Omental fat pad (tissue), 4 donors: Measurements from ENCODE around the gene WDR18. TPM values are rescaled to one million over a fixed set of nuclear protein-coding genes. Genes with fewer than 3 reads are reported as not detected.

ENCODE experiments used
- ATAC-seq: fragments of 150-250 bp; one replicate; pipeline ENCODE4 v1.9.1; 2016; ENCODE audit warnings: mild to moderate bottlenecking, moderate library complexity; ENCODE audit not compliant: low FRiP score
- DNase-seq: peaks from one replicate; pipeline ENCODE4 v3.0.0-alpha.2; 2019; ENCODE audit warnings: low spot score
- CTCF ChIP-seq, 3 donors: fragments of 450-650 bp; IDR thresholded peaks; one replicate each; pipeline ENCODE4 v1.5.1; 2016 to 2017; ENCODE audit warnings: antibody characterized with exemption in 3 of 3, mild to moderate bottlenecking in 3 of 3, moderate library complexity in 2 of 3
- small RNA-seq: library from RNA; depleted of rRNA; stranded (forward); fragments of <200 nt; gene quantifications from one replicate; pipeline ENCODE3, GENCODE V24; 2016
- total RNA-seq, 4 donors: library from RNA; depleted of rRNA; stranded (reverse); fragments of >200 nt; gene quantifications; one replicate each; pipeline ENCODE4 v1.1.0, GENCODE V29; 2016

Gene WDR18
- total RNA-seq, 4 donors from 2014 or later, result 22.8 to 69.4 (median 37.5) TPM

- no peak for ATAC-seq
- DNase-seq, result no peak
- no peak for TF ChIP-seq CTCF (IDR thresholded peaks at IDR 0.05)
Measured at GRCh38 chr19:1042689-1043511, 58.8 kb downstream of the WDR18 start.

Small RNAs within 50 kb of the gene (small RNA-seq; reads per million reads assigned to genes)
- gene RNU6-2, result not detected

Other genes starting within 250 kb of the WDR18 start
- 1 to 10 TPM in 3 of 4 donors, not detected in 1; 1.4 to 9.6 (median 3.2) TPM for gene MISP, start 233.2 kb upstream of the WDR18 start, total RNA-seq
- 100 to 1,000 TPM; 106 to 195 (median 137) TPM for gene PTBP1, start 186.9 kb upstream of the WDR18 start, total RNA-seq
- gene PLPPR3, start 162.4 kb upstream of the WDR18 start, total RNA-seq, result not detected
- gene AZU1, start 156.5 kb upstream of the WDR18 start, total RNA-seq, result 1 to 10 TPM in 1 of 4 donors, not detected in 3; 1.1 TPM
- not detected for gene PRTN3, start 143.3 kb upstream of the WDR18 start, total RNA-seq
- 1 to 10 TPM in 2 of 4 donors, under 1 TPM in 1, not detected in 1; 0.72 to 7.7 (median 1.0) TPM for gene ELANE, start 132.0 kb upstream of the WDR18 start, total RNA-seq
- gene CFD, start 124.7 kb upstream of the WDR18 start, total RNA-seq, result 1,000 to 10,000 TPM; 1,367 to 3,469 (median 2,171) TPM
- gene MED16, start 91.2 kb upstream of the WDR18 start, total RNA-seq, result 10 to 100 TPM; 20.1 to 34.0 (median 24.5) TPM
- gene RNU6-9, start 90.9 kb upstream of the WDR18 start, total RNA-seq, result not detected
- gene R3HDM4, start 71.1 kb upstream of the WDR18 start, total RNA-seq, result 10 to 100 TPM; 27.1 to 55.2 (median 44.4) TPM
- gene KISS1R, start 67.0 kb upstream of the WDR18 start, total RNA-seq, result under 1 TPM in 1 of 4 donors, not detected in 3; 0.24 TPM
- 10 to 100 TPM in 2 of 4 donors, 1 to 10 TPM in 2; 3.7 to 15.1 (median 7.7) TPM for gene ARID3A, start 58.3 kb upstream of the WDR18 start, total RNA-seq
- under 1 TPM in 1 of 4 donors, not detected in 3; 0.24 TPM for gene GRIN3B, start 16.1 kb downstream of the WDR18 start, total RNA-seq
- 100 to 1,000 TPM; 112 to 164 (median 161) TPM for gene TMEM259, start 36.8 kb downstream of the WDR18 start, total RNA-seq
- gene RNU6-2, start 37.2 kb downstream of the WDR18 start, total RNA-seq, result not detected
- gene CNN2, start 42.3 kb downstream of the WDR18 start, total RNA-seq, result 10 to 100 TPM; 39.6 to 75.4 (median 60.8) TPM
- 10 to 100 TPM; 10.3 to 29.8 (median 15.9) TPM for gene ABCA7, start 55.8 kb downstream of the WDR18 start, total RNA-seq
- gene ARHGAP45, start 82.8 kb downstream of the WDR18 start, total RNA-seq, result 10 to 100 TPM; 21.4 to 97.6 (median 36.3) TPM
- 100 to 1,000 TPM; 151 to 216 (median 188) TPM for gene POLR2E, start 111.0 kb downstream of the WDR18 start, total RNA-seq
- 1,000 to 10,000 TPM in 1 of 4 donors, 100 to 1,000 TPM in 3; 429 to 1,640 (median 892) TPM for gene GPX4, start 119.6 kb downstream of the WDR18 start, total RNA-seq
- gene SBNO2, start 189.9 kb downstream of the WDR18 start, total RNA-seq, result 100 to 1,000 TPM in 1 of 4 donors, 10 to 100 TPM in 3; 33.1 to 208 (median 61.9) TPM
- gene STK11, start 221.4 kb downstream of the WDR18 start, total RNA-seq, result 10 to 100 TPM; 38.0 to 48.4 (median 44.2) TPM